Panc1 (cell line): ENCODE measurements around the gene NOS1. TPM values are rescaled to one million over a fixed set of nuclear protein-coding genes. Genes with fewer than 3 reads are reported as not detected.

Experiments
- ATAC-seq: fragments of 200-7000 bp; cut with Tn5 transposase; 2 replicates; pipeline ENCODE4 v1.9.1; 2020; ENCODE audit warnings: mild to moderate bottlenecking, moderate library complexity
- BruUV-seq: library from RNA; stranded (reverse); fragments of 400-500 nt; replicated peaks from 2 replicates; lab custom pipeline; 2021; lab: Mats Ljungman, UMichigan
- CTCF ChIA-PET: fragments of 300-600 bp; sonication (Branson Sonifier 250); formaldehyde crosslinking; loops from one replicate; lab custom pipeline; 2022; ENCODE audit warnings: antibody characterized with exemption; lab: Charles Lee
- POLR2A ChIA-PET: fragments of 300-600 bp; sonication (Branson Sonifier 250); formaldehyde crosslinking; loops from one replicate; lab custom pipeline; 2022; ENCODE audit warnings: antibody characterized with exemption; lab: Charles Lee
- DNase-seq: peaks from one replicate; pipeline ENCODE4 v3.0.0-alpha.2; 2010; ENCODE audit warnings: low read depth, low spot score
- H3K27ac ChIP-seq: 2 replicates; pipeline ENCODE4 v1.5.1; 2011; ENCODE audit warnings: mild to moderate bottlenecking, low read length, inconsistent platforms
- H3K27me3 ChIP-seq: fragments of 200-500 bp; sonication (Bioruptor generic); 2 replicates; pipeline ENCODE4 v1.6.0; 2014; ENCODE audit warnings: low read length, inconsistent platforms; ENCODE audit not compliant: control insufficient read depth, insufficient read depth
- H3K36me3 ChIP-seq: fragments of 200-500 bp; sonication (Bioruptor generic); 2 replicates; pipeline ENCODE4 v1.5.1; 2014; ENCODE audit warnings: inconsistent platforms, mild to moderate bottlenecking, low read length, moderate library complexity; ENCODE audit not compliant: control insufficient read depth, insufficient read depth
- H3K4me1 ChIP-seq: 2 replicates; pipeline ENCODE4 v1.5.1; 2011; ENCODE audit warnings: inconsistent platforms, mild to moderate bottlenecking, low read length, moderate library complexity; ENCODE audit not compliant: control insufficient read depth, insufficient read depth
- H3K4me3 ChIP-seq, 2 experiments: 2 replicates each; pipeline ENCODE4 v1.5.1; 2011 to 2012; ENCODE audit warnings: low read depth in 2 of 2, low read length in 2 of 2, mild to moderate bottlenecking in 2 of 2, inconsistent platforms in 1 of 2, moderate library complexity in 1 of 2
- H3K9me3 ChIP-seq: fragments of 200-500 bp; sonication (Bioruptor generic); 2 replicates; pipeline ENCODE4 v1.5.1; 2014; ENCODE audit warnings: low read depth, mild to moderate bottlenecking, inconsistent platforms, low read length, moderate library complexity; ENCODE audit not compliant: control insufficient read depth, insufficient read depth
- POLR2AphosphoS5 ChIP-seq: IDR thresholded peaks from 2 replicates; pipeline ENCODE4 v1.6.1; 2012; ENCODE audit warnings: mild to moderate bottlenecking, low read depth, low read length, moderate library complexity
- SIN3A ChIP-seq: IDR thresholded peaks from 2 replicates; pipeline ENCODE4 v1.6.1; 2012; ENCODE audit warnings: low read depth, mild to moderate bottlenecking, low read length, moderate library complexity, borderline replicate concordance; ENCODE audit not compliant: insufficient read depth
- TCF7L2 ChIP-seq: IDR thresholded peaks from 2 replicates; pipeline ENCODE4 v1.6.1; 2011; ENCODE audit warnings: mild to moderate bottlenecking, low read depth, low read length, inconsistent platforms
- in situ Hi-C: cut with HindIII; loops from 2 replicates; pipeline ENCODE4 v1.10.0; 2016; ENCODE audit warnings: low sequenced_read_pairs, low pct_unique_long_range_greater_than_20kb
- intact Hi-C: fragments of 100-400 bp; cut with micrococcal nuclease; formaldehyde crosslinking; loops from one replicate; pipeline ENCODE4 v1.10.0; 2022; ENCODE audit not compliant: unreplicated experiment
- total RNA-seq: library from RNA; stranded (reverse); gene quantifications from one replicate; pipeline ENCODE4 v1.2.1, GENCODE V29; 2021; ENCODE audit not compliant: unreplicated experiment
- TF ChIP-seq, protein P1 (sequence below), 2 experiments: IDR thresholded peaks; 2 replicates each; pipeline ENCODE4 v1.6.1; 2011 to 2012; ENCODE audit warnings: low read depth in 2 of 2, control low read depth in 1 of 2, low read length in 1 of 2, mild to moderate bottlenecking in 1 of 2, moderate library complexity in 1 of 2; ENCODE audit not compliant: insufficient read depth in 1 of 2
- TF ChIP-seq, protein P2 (sequence below): fragments of 450-650 bp; IDR thresholded peaks from 2 replicates; pipeline ENCODE4 v1.5.1; 2017; ENCODE audit warnings: mild to moderate bottlenecking

NOS1 gene
- total RNA-seq, 1 experiment from 2014 or later: 0.03 TPM

DNA sequence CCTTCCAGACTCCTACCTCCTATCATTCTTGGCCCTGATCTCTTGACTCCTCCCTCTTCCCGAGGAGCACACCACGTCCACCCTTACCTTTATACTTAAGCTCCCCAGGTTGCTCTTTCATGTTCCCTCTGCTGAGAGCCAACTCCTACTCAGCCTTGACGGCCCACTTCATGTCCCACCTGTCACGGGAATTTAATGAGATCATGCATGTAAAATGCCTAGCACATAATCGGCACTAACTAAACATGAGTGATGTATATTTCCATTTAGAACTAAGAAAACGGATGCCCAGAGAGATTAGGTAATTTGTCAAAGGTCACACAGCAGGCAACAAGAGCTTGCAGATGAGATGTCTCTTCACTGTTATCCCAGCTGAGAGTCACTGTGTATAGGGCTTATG is 45.1 kb downstream of the NOS1 start:
- no peak overlapping the region for H3K4me3 ChIP-seq
- no peaks in the 10 kb centered on the region for H3K36me3 ChIP-seq
- intact Hi-C loops: no loop called here
- TF ChIP-seq, protein P1, sequence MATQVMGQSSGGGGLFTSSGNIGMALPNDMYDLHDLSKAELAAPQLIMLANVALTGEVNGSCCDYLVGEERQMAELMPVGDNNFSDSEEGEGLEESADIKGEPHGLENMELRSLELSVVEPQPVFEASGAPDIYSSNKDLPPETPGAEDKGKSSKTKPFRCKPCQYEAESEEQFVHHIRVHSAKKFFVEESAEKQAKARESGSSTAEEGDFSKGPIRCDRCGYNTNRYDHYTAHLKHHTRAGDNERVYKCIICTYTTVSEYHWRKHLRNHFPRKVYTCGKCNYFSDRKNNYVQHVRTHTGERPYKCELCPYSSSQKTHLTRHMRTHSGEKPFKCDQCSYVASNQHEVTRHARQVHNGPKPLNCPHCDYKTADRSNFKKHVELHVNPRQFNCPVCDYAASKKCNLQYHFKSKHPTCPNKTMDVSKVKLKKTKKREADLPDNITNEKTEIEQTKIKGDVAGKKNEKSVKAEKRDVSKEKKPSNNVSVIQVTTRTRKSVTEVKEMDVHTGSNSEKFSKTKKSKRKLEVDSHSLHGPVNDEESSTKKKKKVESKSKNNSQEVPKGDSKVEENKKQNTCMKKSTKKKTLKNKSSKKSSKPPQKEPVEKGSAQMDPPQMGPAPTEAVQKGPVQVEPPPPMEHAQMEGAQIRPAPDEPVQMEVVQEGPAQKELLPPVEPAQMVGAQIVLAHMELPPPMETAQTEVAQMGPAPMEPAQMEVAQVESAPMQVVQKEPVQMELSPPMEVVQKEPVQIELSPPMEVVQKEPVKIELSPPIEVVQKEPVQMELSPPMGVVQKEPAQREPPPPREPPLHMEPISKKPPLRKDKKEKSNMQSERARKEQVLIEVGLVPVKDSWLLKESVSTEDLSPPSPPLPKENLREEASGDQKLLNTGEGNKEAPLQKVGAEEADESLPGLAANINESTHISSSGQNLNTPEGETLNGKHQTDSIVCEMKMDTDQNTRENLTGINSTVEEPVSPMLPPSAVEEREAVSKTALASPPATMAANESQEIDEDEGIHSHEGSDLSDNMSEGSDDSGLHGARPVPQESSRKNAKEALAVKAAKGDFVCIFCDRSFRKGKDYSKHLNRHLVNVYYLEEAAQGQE (IDR thresholded peaks at IDR 0.05; ENCODE audit: insufficient read depth in 1 of 2, low read depth in 2 of 2, low read length in 1 of 2): no peak
- TF ChIP-seq, protein P2, sequence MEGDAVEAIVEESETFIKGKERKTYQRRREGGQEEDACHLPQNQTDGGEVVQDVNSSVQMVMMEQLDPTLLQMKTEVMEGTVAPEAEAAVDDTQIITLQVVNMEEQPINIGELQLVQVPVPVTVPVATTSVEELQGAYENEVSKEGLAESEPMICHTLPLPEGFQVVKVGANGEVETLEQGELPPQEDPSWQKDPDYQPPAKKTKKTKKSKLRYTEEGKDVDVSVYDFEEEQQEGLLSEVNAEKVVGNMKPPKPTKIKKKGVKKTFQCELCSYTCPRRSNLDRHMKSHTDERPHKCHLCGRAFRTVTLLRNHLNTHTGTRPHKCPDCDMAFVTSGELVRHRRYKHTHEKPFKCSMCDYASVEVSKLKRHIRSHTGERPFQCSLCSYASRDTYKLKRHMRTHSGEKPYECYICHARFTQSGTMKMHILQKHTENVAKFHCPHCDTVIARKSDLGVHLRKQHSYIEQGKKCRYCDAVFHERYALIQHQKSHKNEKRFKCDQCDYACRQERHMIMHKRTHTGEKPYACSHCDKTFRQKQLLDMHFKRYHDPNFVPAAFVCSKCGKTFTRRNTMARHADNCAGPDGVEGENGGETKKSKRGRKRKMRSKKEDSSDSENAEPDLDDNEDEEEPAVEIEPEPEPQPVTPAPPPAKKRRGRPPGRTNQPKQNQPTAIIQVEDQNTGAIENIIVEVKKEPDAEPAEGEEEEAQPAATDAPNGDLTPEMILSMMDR: no peak
- TF ChIP-seq TCF7L2: no peak
- TF ChIP-seq POLR2AphosphoS5: no peak
- no peak for TF ChIP-seq SIN3A
- ATAC-seq: no peak
- no TSS peak for BruUV-seq
- DNase-seq: no peak
- no peaks in the 10 kb centered on the region for H3K9me3 ChIP-seq
- in situ Hi-C loops: no loop called here
- no peaks in the 10 kb centered on the region for H3K27me3 ChIP-seq
- H3K4me1 ChIP-seq: no peaks in the 10 kb centered on the region
- CTCF ChIA-PET: no interaction called here
- POLR2A ChIA-PET: no interaction called here
- H3K27ac ChIP-seq: no peak overlapping the region

DNA sequence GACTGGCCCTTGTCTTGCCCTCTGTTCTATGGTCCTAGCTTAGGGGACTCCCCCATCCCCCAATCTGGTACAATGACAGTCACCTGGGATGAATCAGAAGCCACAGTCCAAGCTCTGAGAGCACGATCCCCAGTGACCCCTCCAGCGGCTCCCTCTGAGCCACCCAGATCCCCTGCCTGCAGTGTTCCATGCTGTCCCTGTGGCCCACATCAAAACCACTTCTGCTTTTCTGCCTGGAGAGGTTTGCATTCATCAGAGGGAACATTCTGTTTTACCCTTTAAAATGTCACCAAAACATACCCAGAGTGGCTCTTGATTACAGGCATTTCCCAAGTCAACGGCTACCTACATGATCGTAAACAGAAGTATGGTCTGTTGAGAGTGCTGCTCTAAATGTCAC is 47.5 kb downstream of the NOS1 start:
- H3K27me3 ChIP-seq: no peaks in the 10 kb centered on the region
- no peak overlapping the region for H3K4me3 ChIP-seq
- CTCF ChIA-PET: no interaction called here
- in situ Hi-C loops: no loop called here
- POLR2A ChIA-PET: no interaction called here
- H3K4me1 ChIP-seq: no peaks in the 10 kb centered on the region
- H3K27ac ChIP-seq: no peak overlapping the region
- intact Hi-C loops: no loop called here
- no TSS peak for BruUV-seq
- no peak for DNase-seq
- no peak for ATAC-seq
- H3K36me3 ChIP-seq: no peaks in the 10 kb centered on the region
- no peaks in the 10 kb centered on the region for H3K9me3 ChIP-seq
- TF ChIP-seq SIN3A (no peak), TCF7L2 (no peak)

DNA sequence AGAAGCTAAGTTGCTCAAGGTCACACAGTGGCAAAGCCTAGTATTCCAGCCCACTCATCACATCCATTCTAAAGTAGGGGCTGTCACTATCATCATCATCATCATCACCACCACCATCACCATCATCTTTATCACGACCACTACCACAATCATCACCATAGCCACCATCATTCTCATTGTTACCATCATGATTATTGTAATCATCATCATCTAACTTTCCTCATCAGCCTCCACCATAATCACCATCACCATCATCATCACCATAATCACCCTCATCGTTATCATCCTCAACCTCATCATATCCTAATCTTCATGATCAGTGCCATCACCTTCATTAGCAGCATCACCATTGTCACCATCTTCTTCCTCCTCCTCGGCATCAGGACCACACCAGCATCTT is 48.7 kb downstream of the NOS1 start:
- no TSS peak for BruUV-seq
- Histone ChIP-seq H3K4me3 (no peak overlapping the region), H3K9me3 (no peaks in the 10 kb centered on the region), H3K27ac (no peak overlapping the region), H3K4me1 (no peaks in the 10 kb centered on the region), H3K27me3 (no peaks in the 10 kb centered on the region), H3K36me3 (no peaks in the 10 kb centered on the region)
- no peak for DNase-seq
- TF ChIP-seq, protein P1 (IDR thresholded peaks at IDR 0.05; ENCODE audit: insufficient read depth in 1 of 2, low read depth in 2 of 2, low read length in 1 of 2): no peak
- TF ChIP-seq TCF7L2 (no peak), SIN3A (no peak), POLR2AphosphoS5 (no peak)
- TF ChIP-seq, protein P2: no peak
- ATAC-seq: no peak
- ChIA-PET CTCF (no interaction called here), POLR2A (no interaction called here)
- in situ Hi-C loops: no loop called here
- intact Hi-C loops: no loop called here
